ENCODE results near the gene IGFBP7. TPM values are rescaled to one million over a fixed set of nuclear protein-coding genes. Genes with fewer than 3 reads are reported as not detected.

IGFBP7 gene
- total RNA-seq, 2 donors from 2014 or later, result 58.5 to 89.5 TPM

- Histone ChIP-seq H3K4me1 (peaks cover 7% of the 10 kb centered on the region), H3K4me3 (no peak overlapping the region), H3K9me3 (no peaks in the 10 kb centered on the region), H3K27ac (no peak overlapping the region), H3K27me3 (no peaks in the 10 kb centered on the region), H3K9ac (ENCODE audit: low read depth in 2 of 2, low read length in 2 of 2) (no peak overlapping the region), H3K36me3 (no peaks in the 10 kb centered on the region)
- intact Hi-C loops (cut with DNase I), result no loop called here
- no peak for TF ChIP-seq CTCF (IDR thresholded peaks at IDR 0.05)
- no peak for DNase-seq
Observed at GRCh38 chr4:56981795-56982201, 128.4 kb downstream of the IGFBP7 start.

Other genes starting within 250 kb of the IGFBP7 start
- gene REST, start 202.5 kb downstream of the IGFBP7 start, total RNA-seq, result 10 to 100 TPM; 27.8 to 31.9 TPM
- gene NOA1, start 132.8 kb downstream of the IGFBP7 start, total RNA-seq, result 10 to 100 TPM; 26.9 to 28.1 TPM
- 10 to 100 TPM; 70.2 to 79.3 TPM for gene POLR2B, start 131.5 kb downstream of the IGFBP7 start, total RNA-seq